GM04503 (cell line): ENCODE data around the gene FOXO1.

Source experiments
- DNase-seq: peaks from one replicate; pipeline ENCODE4 v3.0.0-alpha.2; 2012; ENCODE audit warnings: low read depth

The FOXO1 gene

GRCh38 chr13:40506592-40507446 lies 159.6 kb downstream of the FOXO1 start:
- DNase-seq: no peak
